D721Med (cell line): ENCODE measurements around the gene PARD6G.

Source experiments
- DNase-seq: peaks from one replicate; pipeline ENCODE4 v3.0.0; 2011; ENCODE audit warnings: low spot score; ENCODE audit not compliant: insufficient read length
- FAIRE-seq: peaks from 2 replicates; lab custom pipeline; 2011; peaks lifted over from hg19 to GRCh38; lab: Jason Lieb, UNC
- CTCF ChIP-seq: IDR thresholded peaks from 2 replicates; pipeline ENCODE4 v1.5.1; 2012; ENCODE audit warnings: mild to moderate bottlenecking, control low read depth; ENCODE audit not compliant: insufficient read depth; ENCODE audit errors: missing control alignments

The PARD6G gene

GRCh38 chr18:80175451-80176204, 71.7 kb downstream of the PARD6G start:
- FAIRE-seq, result peak; percentile 6
- no peak for TF ChIP-seq CTCF
- DNase-seq, result no peak

- TF ChIP-seq CTCF, result no peak
- DNase-seq (no peak), FAIRE-seq (no peak)
Observed at GRCh38 chr18:80173060-80173459, 74.3 kb downstream of the PARD6G start.

GRCh38 chr18:80172056-80172455, 75.3 kb downstream of the PARD6G start:
- no peak for TF ChIP-seq CTCF
- FAIRE-seq (no peak), DNase-seq (no peak)

GRCh38 chr18:80171054-80171872, 76.1 kb downstream of the PARD6G start:
- DNase-seq, result peak; percentile 97
- peak; percentile 99 for FAIRE-seq
- TF ChIP-seq CTCF, result peak; percentile 44

- FAIRE-seq, result peak; percentile 89
- DNase-seq, result no peak
- no peak for TF ChIP-seq CTCF
Observed at GRCh38 chr18:80170395-80171053, 76.8 kb downstream of the PARD6G start.

- DNase-seq (no peak), FAIRE-seq (peak; percentile 77)
- TF ChIP-seq CTCF, result no peak
Observed at GRCh38 chr18:80169607-80170006, 77.7 kb downstream of the PARD6G start.
